Peyer's patch (tissue), 4 donors: ENCODE measurements around the gene SKAP1.

Experiments
- CTCF ChIP-seq, 6 experiments: fragments of 450-650 bp in 4 of 6; fragments of 200-600 bp in 2 of 6; sonication (generic) in 1 of 6; IDR thresholded peaks; one replicate each; pipeline ENCODE4 v1.5.1; 2017 to 2019; ENCODE audit warnings: antibody characterized with exemption in 6 of 6, mild to moderate bottlenecking in 3 of 6, moderate library complexity in 1 of 6
- POLR2A ChIP-seq, 2 donors: fragments of 450-650 bp; IDR thresholded peaks; one replicate each; pipeline ENCODE4 v1.5.1; 2017; ENCODE audit warnings: antibody characterized with exemption in 2 of 2, mild to moderate bottlenecking in 2 of 2, moderate library complexity in 2 of 2

- TF ChIP-seq CTCF (IDR thresholded peaks at IDR 0.05) (no peak), POLR2A (IDR thresholded peaks at IDR 0.05) (no peak)
These were observed 183.4 kb downstream of the SKAP1 start for GRCh38 chr17:48246612-48247011.
